OCI-LY3 (cell line): Measurements from ENCODE around the gene CREB5.

Source experiments
- H2AFZ ChIP-seq: fragments of 200-600, 300-600 bp; shearing (Covaris generic); 2 replicates; pipeline ENCODE4 v1.6.0; 2014; ENCODE audit warnings: antibody characterized with exemption, low read depth, low read length
- H3K27ac ChIP-seq: fragments of 200-600, 300-600 bp; sonication (generic); 2 replicates; pipeline ENCODE4 v1.5.1; 2014; ENCODE audit warnings: mild to moderate bottlenecking, low read length, moderate library complexity, mixed read lengths
- H3K27me3 ChIP-seq: fragments of 200-600, 300-600 bp; sonication (generic); 2 replicates; pipeline ENCODE4 v1.6.1; 2014; ENCODE audit warnings: low read depth, low read length, mixed read lengths
- H3K36me3 ChIP-seq: fragments of 200-600, 300-600 bp; sonication (generic); replicated peaks from 2 replicates; pipeline ENCODE3; 2014; ENCODE audit warnings: low read depth, low read length, mixed read lengths
- H3K4me1 ChIP-seq: fragments of 300-600, 200-600 bp; sonication (generic); 2 replicates; pipeline ENCODE4 v1.6.1; 2014; ENCODE audit warnings: low read length, mixed read lengths
- H3K4me2 ChIP-seq: fragments of 200-600, 300-600 bp; sonication (generic); 2 replicates; pipeline ENCODE4 v1.6.1; 2014; ENCODE audit warnings: low read length, mixed read lengths
- H3K4me3 ChIP-seq: fragments of 300-600, 200-600 bp; sonication (generic); 2 replicates; pipeline ENCODE4 v1.5.1; 2014; ENCODE audit warnings: antibody characterized with exemption, mild to moderate bottlenecking, low read length, moderate library complexity
- H3K79me2 ChIP-seq: fragments of 300-600, 200-600 bp; shearing (Covaris generic); 2 replicates; pipeline ENCODE4 v1.6.1; 2014; ENCODE audit warnings: mild to moderate bottlenecking, low read length, mixed read lengths
- H3K9ac ChIP-seq: fragments of 300-600, 200-600 bp; shearing (Covaris generic); 2 replicates; pipeline ENCODE4 v1.6.0; 2014; ENCODE audit warnings: mild to moderate bottlenecking, low read length, moderate library complexity
- H3K9me3 ChIP-seq: fragments of 200-600, 300-600 bp; shearing (Covaris generic); 2 replicates; pipeline ENCODE4 v1.6.1; 2014; ENCODE audit warnings: low read length, mixed read lengths; ENCODE audit not compliant: insufficient read depth
- H4K20me1 ChIP-seq: fragments of 200-600, 300-600 bp; sonication (generic); 2 replicates; pipeline ENCODE4 v1.6.1; 2016; ENCODE audit warnings: low read length, mixed read lengths; ENCODE audit not compliant: insufficient read depth
- CTCF ChIP-seq: fragments of 200-600, 300-600 bp; sonication (generic); IDR thresholded peaks from 2 replicates; pipeline ENCODE4 v1.5.1; 2014; ENCODE audit warnings: antibody characterized with exemption, low read length, low read depth
- EZH2phosphoT487 ChIP-seq: fragments of 200-600 bp; shearing (Covaris generic); IDR thresholded peaks from 2 replicates; pipeline ENCODE4 v1.6.1; 2018; ENCODE audit warnings: antibody characterized with exemption, mixed run types, low read depth

The CREB5 gene

GRCh38 chr7:28646376-28647075 is 234.2 kb downstream of the CREB5 start:
- Histone ChIP-seq H3K36me3 (no peaks in the 10 kb centered on the region), H3K4me2 (no peak overlapping the region), H3K27me3 (peaks cover 12% of the 10 kb centered on the region), H3K9me3 (no peaks in the 10 kb centered on the region), H3K4me1 (no peaks in the 10 kb centered on the region), H3K27ac (no peak overlapping the region), H3K9ac (no peak overlapping the region), H4K20me1 (no peaks in the 10 kb centered on the region), H3K4me3 (no peak overlapping the region), H3K79me2 (no peaks in the 10 kb centered on the region), H2AFZ (no peak overlapping the region)
- TF ChIP-seq EZH2phosphoT487 (no peak), CTCF (no peak)

- H3K9ac ChIP-seq, result no peak overlapping the region
- peaks cover 12% of the 10 kb centered on the region for H3K27me3 ChIP-seq
- TF ChIP-seq EZH2phosphoT487, result no peak
- no peak for TF ChIP-seq CTCF
- no peaks in the 10 kb centered on the region for H3K4me1 ChIP-seq
- no peak overlapping the region for H3K4me3 ChIP-seq
- no peaks in the 10 kb centered on the region for H3K9me3 ChIP-seq
- no peaks in the 10 kb centered on the region for H4K20me1 ChIP-seq
- no peaks in the 10 kb centered on the region for H3K79me2 ChIP-seq
- H3K27ac ChIP-seq, result no peak overlapping the region
- H3K36me3 ChIP-seq, result no peaks in the 10 kb centered on the region
- no peak overlapping the region for H2AFZ ChIP-seq
- no peak overlapping the region for H3K4me2 ChIP-seq
Observed at GRCh38 chr7:28647076-28647421, 234.7 kb downstream of the CREB5 start.

GRCh38 chr7:28649189-28649588 is 236.9 kb downstream of the CREB5 start:
- Histone ChIP-seq H3K9me3 (no peaks in the 10 kb centered on the region), H3K9ac (no peak overlapping the region), H3K79me2 (no peaks in the 10 kb centered on the region), H3K27me3 (peaks cover 28% of the 10 kb centered on the region), H3K4me1 (no peaks in the 10 kb centered on the region), H2AFZ (no peak overlapping the region), H3K4me3 (no peak overlapping the region), H3K4me2 (no peak overlapping the region), H3K36me3 (no peaks in the 10 kb centered on the region), H3K27ac (no peak overlapping the region), H4K20me1 (no peaks in the 10 kb centered on the region)
- TF ChIP-seq CTCF, result no peak
- no peak for TF ChIP-seq EZH2phosphoT487

GRCh38 chr7:28649811-28650210 is 237.5 kb downstream of the CREB5 start:
- Histone ChIP-seq H3K36me3 (no peaks in the 10 kb centered on the region), H3K9me3 (no peaks in the 10 kb centered on the region), H3K9ac (no peak overlapping the region), H3K4me1 (no peaks in the 10 kb centered on the region), H3K27me3 (peaks cover 28% of the 10 kb centered on the region), H3K4me2 (no peak overlapping the region), H3K4me3 (no peak overlapping the region), H2AFZ (no peak overlapping the region), H4K20me1 (no peaks in the 10 kb centered on the region), H3K27ac (no peak overlapping the region), H3K79me2 (no peaks in the 10 kb centered on the region)
- TF ChIP-seq EZH2phosphoT487 (no peak), CTCF (no peak)
